K562 (cell line): ENCODE data around the gene CLCN1. TPM values are rescaled to one million over a fixed set of nuclear protein-coding genes. Genes with fewer than 3 reads are reported as not detected.

Experiments used
- ARHGAP35 ChIP-seq: fragments of 450-650 bp; IDR thresholded peaks from 2 replicates; pipeline ENCODE4 v1.6.1; 2018; ENCODE audit not compliant: partially characterized antibody
- BCOR ChIP-seq: fragments of 450-650 bp; IDR thresholded peaks from 2 replicates; pipeline ENCODE4 v1.6.1; 2016
- CHD4 ChIP-seq: fragments of 200-600 bp; sonication (generic); IDR thresholded peaks from 3 replicates; pipeline ENCODE4 v1.6.1; 2012; ENCODE audit warnings: low read depth, mild to moderate bottlenecking, mixed read lengths, low read length, inconsistent platforms; ENCODE audit not compliant: insufficient read depth, insufficient replicate concordance, poor library complexity, severe bottlenecking
- ETV5 ChIP-seq: sonication (generic); formaldehyde crosslinking; IDR thresholded peaks from 2 replicates; pipeline ENCODE4 v1.4.0; 2020; ENCODE audit warnings: low read depth, mild to moderate bottlenecking, missing genetic modification reagents
- MTA1 ChIP-seq: fragments of 450-650 bp; IDR thresholded peaks from 2 replicates; pipeline ENCODE4 v1.6.1; 2017; ENCODE audit warnings: borderline replicate concordance
- NCOR1 ChIP-seq: fragments of 450-650 bp; IDR thresholded peaks from 2 replicates; pipeline ENCODE4 v1.6.1; 2016; ENCODE audit warnings: mild to moderate bottlenecking, moderate library complexity
- RAD21 ChIP-seq, 2 experiments: fragments of 250-450 bp in 1 of 2; fragments of 450-650 bp in 1 of 2; sonication (Bioruptor Pico) in 1 of 2; formaldehyde crosslinking in 1 of 2; IDR thresholded peaks in 1 of 2; conservative IDR thresholded peaks in 1 of 2; 2 replicates each; pipeline versions ENCODE4 v1.4.0 to v1.8.0; 2020 to 2022; ENCODE audit warnings: mild to moderate bottlenecking in 2 of 2, moderate library complexity in 1 of 2
- RBBP5 ChIP-seq: fragments of 200-600 bp; sonication (generic); IDR thresholded peaks from 2 replicates; pipeline ENCODE4 v1.6.1; 2012; ENCODE audit warnings: borderline replicate concordance, mild to moderate bottlenecking, low read length, control low read depth, inconsistent platforms; ENCODE audit not compliant: insufficient read depth, poor library complexity, severe bottlenecking
- SMARCC2 ChIP-seq: fragments of 450-650 bp; IDR thresholded peaks from 2 replicates; pipeline ENCODE4 v1.6.1; 2017; ENCODE audit warnings: antibody characterized with exemption, moderate library complexity, mild to moderate bottlenecking, low read depth
- SPI1 ChIP-seq: IDR thresholded peaks from 2 replicates; pipeline ENCODE4 v1.6.1; 2011; ENCODE audit warnings: low read depth, low read length, control low read depth, borderline replicate concordance
- SRSF9 ChIP-seq: fragments of 200-400 bp; formaldehyde crosslinking; IDR thresholded peaks from 2 replicates; pipeline ENCODE4 v1.6.1; 2017; ENCODE audit warnings: low read depth, low read length, borderline replicate concordance
- TOE1 ChIP-seq, 2 experiments: fragments of 450-650 bp in 1 of 2; sonication (generic) in 1 of 2; formaldehyde crosslinking in 1 of 2; IDR thresholded peaks; 2 replicates each; pipeline versions ENCODE4 v1.7.1 to v1.8.0; 2016 to 2022; ENCODE audit warnings: borderline replicate concordance in 2 of 2, mild to moderate bottlenecking in 2 of 2, antibody characterized with exemption in 1 of 2, inconsistent platforms in 1 of 2, low read depth in 1 of 2, missing genetic modification reagents in 1 of 2, moderate library complexity in 1 of 2
- TRIM24 ChIP-seq, 2 experiments: fragments of 450-650 bp; IDR thresholded peaks; 2 replicates each; pipeline ENCODE4 v1.6.1; 2016
- polyA plus RNA-seq, 8 experiments: library from polyadenylated mRNA; depleted of rRNA in 4 of 8; stranded (reverse) in 5 of 8; unstranded in 3 of 8; fragments of >200 nt; fragmentation: Nextera tagmentation in 2 of 8; fragmentation: Illumina TruSeq in 1 of 8; extraction: Ambion mirVana in 2 of 8; extraction: Trizol in 1 of 8; gene quantifications; 2 replicates each; pipeline versions ENCODE4 v1.2.1 to v1.2.3, GENCODE V29; 2011 to 2014; ENCODE audit warnings: inconsistent platforms in 1 of 8, missing spikeins in 1 of 8
- total RNA-seq, 7 experiments: library from RNA; depleted of rRNA in 6 of 7; stranded (reverse); fragments of >200 nt in 6 of 7; fragmentation: Illumina TruSeq in 2 of 7; extraction: Trizol in 2 of 7; gene quantifications; 2 replicates each; pipeline versions ENCODE4 v1.2.1 to v1.2.3, GENCODE V29; 2011 to 2021; ENCODE audit warnings: low replicate concordance in 1 of 7
- TF ChIP-seq, protein P1 (sequence below): fragments of 200-400 bp; formaldehyde crosslinking; IDR thresholded peaks from 2 replicates; pipeline ENCODE4 v1.6.1; 2017; ENCODE audit warnings: mild to moderate bottlenecking, low read depth, low read length, moderate library complexity
- TF ChIP-seq, protein P2 (sequence below): fragments of 450-650 bp; IDR thresholded peaks from 2 replicates; pipeline ENCODE4 v1.6.1; 2016
- TF ChIP-seq, protein P3 (sequence below): fragments of 250-450 bp; sonication (Bioruptor Pico); IDR thresholded peaks from 2 replicates; pipeline ENCODE4 v1.5.0; 2021
- TF ChIP-seq, protein P4 (sequence below): sonication (generic); formaldehyde crosslinking; IDR thresholded peaks from 2 replicates; pipeline ENCODE4 v1.8.0; 2022; ENCODE audit warnings: mild to moderate bottlenecking, low read depth, missing genetic modification reagents

Gene CLCN1
- total and polyA plus RNA-seq, 9 of the 15 experiments (the other 6 are each of a cell fraction or from before 2014, with no cell fraction given) = 0.01 to 0.11 (median 0.04) TPM; not detected in 4

DNA sequence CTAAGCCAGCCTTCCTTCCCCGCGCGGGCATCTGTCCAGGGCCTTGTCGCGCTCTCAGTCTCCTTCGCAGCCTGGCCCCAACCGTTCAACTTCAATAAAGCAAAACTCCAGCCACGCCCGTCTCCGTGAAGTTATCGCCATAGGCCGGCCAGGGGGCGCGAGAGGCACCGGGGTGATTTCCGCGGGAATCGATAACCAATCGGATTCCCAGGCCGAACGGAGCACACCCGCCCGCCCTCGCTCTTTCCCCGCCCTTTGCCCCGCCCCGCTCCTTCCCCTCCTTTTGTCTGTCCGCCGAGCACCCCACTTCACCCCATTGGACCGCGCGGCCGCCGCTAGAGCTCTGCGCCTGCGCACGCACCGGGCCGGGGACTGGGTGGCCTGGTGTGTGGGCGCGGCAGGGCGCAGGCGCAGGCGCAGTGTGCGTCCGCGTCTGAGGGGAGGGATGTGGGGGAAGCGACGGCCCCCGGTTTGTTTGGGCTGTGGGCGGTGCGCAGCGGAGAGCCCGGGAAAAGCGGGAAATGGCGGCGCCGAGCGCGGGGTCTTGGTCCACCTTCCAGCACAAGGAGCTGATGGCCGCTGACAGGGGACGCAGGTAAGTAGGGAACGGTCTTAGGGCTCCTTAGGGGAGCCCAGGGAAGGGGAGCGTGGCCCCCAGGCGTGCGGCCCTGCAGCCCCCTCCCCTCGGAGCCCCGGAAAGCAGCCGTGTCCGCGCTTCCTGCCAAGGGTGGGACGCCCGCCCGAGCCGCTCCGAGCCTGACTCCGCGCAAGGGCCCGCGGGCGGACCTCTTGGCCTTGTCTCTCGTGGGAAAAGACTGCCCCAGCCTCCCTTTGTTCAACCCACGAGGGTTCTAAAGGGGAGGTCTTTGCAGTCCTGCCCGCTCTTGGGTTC lies 27.7 kb upstream of the CLCN1 start, which contains the start of gene CASP2 (continued):
- TF ChIP-seq CHD4 = no peak
- no peak for TF ChIP-seq ARHGAP35
- TF ChIP-seq, protein P1, sequence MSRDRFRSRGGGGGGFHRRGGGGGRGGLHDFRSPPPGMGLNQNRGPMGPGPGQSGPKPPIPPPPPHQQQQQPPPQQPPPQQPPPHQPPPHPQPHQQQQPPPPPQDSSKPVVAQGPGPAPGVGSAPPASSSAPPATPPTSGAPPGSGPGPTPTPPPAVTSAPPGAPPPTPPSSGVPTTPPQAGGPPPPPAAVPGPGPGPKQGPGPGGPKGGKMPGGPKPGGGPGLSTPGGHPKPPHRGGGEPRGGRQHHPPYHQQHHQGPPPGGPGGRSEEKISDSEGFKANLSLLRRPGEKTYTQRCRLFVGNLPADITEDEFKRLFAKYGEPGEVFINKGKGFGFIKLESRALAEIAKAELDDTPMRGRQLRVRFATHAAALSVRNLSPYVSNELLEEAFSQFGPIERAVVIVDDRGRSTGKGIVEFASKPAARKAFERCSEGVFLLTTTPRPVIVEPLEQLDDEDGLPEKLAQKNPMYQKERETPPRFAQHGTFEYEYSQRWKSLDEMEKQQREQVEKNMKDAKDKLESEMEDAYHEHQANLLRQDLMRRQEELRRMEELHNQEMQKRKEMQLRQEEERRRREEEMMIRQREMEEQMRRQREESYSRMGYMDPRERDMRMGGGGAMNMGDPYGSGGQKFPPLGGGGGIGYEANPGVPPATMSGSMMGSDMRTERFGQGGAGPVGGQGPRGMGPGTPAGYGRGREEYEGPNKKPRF = no peak
- peak; percentile 15; the same call in 1 of the 2 replicates for TF ChIP-seq SPI1
- peak; percentile 59 to 70; a peak in 3 of 4 replicates for TF ChIP-seq TRIM24 (IDR thresholded peaks at IDR 0.05)
- TF ChIP-seq MTA1 = 0 out of 2 replicates have a peak, but pooled peaks have one; percentile 20
- peak; percentile 50 for TF ChIP-seq BCOR
- TF ChIP-seq ETV5 = peak; percentile 59
- TF ChIP-seq SMARCC2 = no peak
- no peak for TF ChIP-seq NCOR1
- no peak for TF ChIP-seq SRSF9
- TF ChIP-seq, protein P2, sequence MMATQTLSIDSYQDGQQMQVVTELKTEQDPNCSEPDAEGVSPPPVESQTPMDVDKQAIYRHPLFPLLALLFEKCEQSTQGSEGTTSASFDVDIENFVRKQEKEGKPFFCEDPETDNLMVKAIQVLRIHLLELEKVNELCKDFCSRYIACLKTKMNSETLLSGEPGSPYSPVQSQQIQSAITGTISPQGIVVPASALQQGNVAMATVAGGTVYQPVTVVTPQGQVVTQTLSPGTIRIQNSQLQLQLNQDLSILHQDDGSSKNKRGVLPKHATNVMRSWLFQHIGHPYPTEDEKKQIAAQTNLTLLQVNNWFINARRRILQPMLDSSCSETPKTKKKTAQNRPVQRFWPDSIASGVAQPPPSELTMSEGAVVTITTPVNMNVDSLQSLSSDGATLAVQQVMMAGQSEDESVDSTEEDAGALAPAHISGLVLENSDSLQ = peak; percentile 91
- no peak; a peak in 1 of 4 replicates for TF ChIP-seq RAD21 (CRISPR knock-in tag; conservative IDR thresholded peaks at IDR 0.05 in 1 of 2, IDR thresholded peaks at IDR 0.05 in 1 of 2)
- TF ChIP-seq, protein P3, sequence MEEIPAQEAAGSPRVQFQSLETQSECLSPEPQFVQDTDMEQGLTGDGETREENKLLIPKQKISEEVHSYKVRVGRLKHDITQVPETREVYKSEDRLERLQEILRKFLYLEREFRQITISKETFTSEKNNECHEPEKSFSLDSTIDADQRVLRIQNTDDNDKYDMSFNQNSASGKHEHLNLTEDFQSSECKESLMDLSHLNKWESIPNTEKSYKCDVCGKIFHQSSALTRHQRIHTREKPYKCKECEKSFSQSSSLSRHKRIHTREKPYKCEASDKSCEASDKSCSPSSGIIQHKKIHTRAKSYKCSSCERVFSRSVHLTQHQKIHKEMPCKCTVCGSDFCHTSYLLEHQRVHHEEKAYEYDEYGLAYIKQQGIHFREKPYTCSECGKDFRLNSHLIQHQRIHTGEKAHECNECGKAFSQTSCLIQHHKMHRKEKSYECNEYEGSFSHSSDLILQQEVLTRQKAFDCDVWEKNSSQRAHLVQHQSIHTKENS (CRISPR knock-in tag) = no peak
- TF ChIP-seq, protein P4, sequence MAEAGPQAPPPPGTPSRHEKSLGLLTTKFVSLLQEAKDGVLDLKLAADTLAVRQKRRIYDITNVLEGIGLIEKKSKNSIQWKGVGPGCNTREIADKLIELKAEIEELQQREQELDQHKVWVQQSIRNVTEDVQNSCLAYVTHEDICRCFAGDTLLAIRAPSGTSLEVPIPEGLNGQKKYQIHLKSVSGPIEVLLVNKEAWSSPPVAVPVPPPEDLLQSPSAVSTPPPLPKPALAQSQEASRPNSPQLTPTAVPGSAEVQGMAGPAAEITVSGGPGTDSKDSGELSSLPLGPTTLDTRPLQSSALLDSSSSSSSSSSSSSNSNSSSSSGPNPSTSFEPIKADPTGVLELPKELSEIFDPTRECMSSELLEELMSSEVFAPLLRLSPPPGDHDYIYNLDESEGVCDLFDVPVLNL = peak; percentile 86
- peak; percentile 33; the same call in 1 of the 2 replicates for TF ChIP-seq TOE1 (IDR thresholded peaks at IDR 0.05; ENCODE audit: borderline replicate concordance)
- peak; percentile 92; the same call in 1 of the 2 replicates for TF ChIP-seq TOE1 (CRISPR knock-in tag; IDR thresholded peaks at IDR 0.05; ENCODE audit: borderline replicate concordance, low read depth)
- peak; percentile 87 for TF ChIP-seq RBBP5
